ENCODE data around the gene RCN2. TPM values are rescaled to one million over a fixed set of nuclear protein-coding genes. Genes with fewer than 3 reads are reported as not detected.

Gene RCN2
- total and polyA plus RNA-seq, 7 donors = 16.6 to 30.1 (median 22.3) TPM

DNA sequence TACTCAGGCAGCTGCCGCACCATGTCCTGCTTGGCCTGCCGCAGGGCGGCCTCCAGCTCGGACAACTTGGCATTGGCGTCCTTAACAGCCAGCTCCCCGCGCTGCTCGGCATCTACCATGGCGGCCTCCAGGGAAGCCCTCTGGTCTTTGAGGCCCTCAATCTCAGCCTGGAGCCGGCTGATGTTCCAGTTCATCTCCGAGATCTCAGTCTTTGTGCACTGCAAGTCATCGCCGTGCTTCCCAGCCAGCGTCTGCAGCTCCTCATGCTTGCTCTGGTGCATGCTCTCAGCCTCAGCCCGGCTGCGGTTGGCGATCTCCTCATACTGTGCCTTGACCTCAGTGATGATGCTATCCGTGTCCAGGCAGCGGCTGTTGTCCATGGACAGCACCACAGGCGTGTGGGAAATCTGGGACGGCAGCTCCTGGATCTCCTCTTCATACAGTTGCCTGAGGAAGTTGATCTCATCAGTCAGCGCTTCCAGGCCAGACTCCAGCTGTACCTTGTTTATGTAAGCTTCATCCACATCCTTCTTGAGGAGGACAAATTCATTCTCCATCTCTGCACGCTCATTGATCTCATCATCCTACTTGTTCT lies 47.9 kb downstream of the RCN2 start:
- H3K36me3 ChIP-seq (ENCODE audit: insufficient read depth in 1 of 2, low read depth in 1 of 2) = no peaks in the 10 kb centered on the region
- 91 to 93% (median 91%) methylated on average over 23 of the region's 23 CpGs for WGBS, 3 donors

DNA sequence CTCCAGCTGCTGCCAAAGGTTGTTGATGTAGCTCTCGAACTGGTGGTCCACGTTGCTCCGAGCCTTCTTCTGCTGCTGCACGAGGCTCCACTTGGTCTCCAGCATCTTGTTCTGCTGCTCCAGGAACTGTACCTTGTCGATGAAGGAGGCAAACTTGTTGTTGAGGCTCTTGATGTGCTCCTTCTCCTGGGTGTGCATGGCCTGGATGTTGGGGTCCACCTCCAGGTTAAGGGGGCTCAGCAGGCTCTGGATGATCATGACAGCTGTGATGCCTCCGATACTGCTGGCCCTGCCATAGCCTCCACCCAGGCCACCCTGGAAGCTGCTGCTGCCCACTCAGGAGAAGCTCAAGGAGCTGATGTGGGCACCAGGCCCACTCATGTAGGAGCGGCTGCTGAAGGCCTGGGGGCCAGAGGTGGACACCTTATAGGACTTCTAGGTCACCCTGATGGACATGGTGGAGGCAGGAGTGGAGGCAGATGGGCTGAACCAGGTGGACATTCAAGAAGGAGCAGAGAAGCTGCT lies 48.5 kb downstream of the RCN2 start:
- TF ChIP-seq, protein P1, sequence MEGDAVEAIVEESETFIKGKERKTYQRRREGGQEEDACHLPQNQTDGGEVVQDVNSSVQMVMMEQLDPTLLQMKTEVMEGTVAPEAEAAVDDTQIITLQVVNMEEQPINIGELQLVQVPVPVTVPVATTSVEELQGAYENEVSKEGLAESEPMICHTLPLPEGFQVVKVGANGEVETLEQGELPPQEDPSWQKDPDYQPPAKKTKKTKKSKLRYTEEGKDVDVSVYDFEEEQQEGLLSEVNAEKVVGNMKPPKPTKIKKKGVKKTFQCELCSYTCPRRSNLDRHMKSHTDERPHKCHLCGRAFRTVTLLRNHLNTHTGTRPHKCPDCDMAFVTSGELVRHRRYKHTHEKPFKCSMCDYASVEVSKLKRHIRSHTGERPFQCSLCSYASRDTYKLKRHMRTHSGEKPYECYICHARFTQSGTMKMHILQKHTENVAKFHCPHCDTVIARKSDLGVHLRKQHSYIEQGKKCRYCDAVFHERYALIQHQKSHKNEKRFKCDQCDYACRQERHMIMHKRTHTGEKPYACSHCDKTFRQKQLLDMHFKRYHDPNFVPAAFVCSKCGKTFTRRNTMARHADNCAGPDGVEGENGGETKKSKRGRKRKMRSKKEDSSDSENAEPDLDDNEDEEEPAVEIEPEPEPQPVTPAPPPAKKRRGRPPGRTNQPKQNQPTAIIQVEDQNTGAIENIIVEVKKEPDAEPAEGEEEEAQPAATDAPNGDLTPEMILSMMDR (IDR thresholded peaks at IDR 0.05) = no peak
- Histone ChIP-seq H3K27ac (no peak overlapping the region), H3K4me1 (no peaks in the 10 kb centered on the region), H3K27me3 (ENCODE audit: insufficient read depth in 3 of 3, low read length in 2 of 3) (no peaks in the 10 kb centered on the region), H3K9me3 (no peaks in the 10 kb centered on the region), H3K36me3 (ENCODE audit: insufficient read depth in 1 of 2, low read depth in 1 of 2) (no peaks in the 10 kb centered on the region), H3K4me3 (no peak overlapping the region)
- ATAC-seq = no peak
- no peak for DNase-seq
- intact Hi-C loops (cut with DNase I) = no loop called here
- WGBS, 3 donors = 83 to 84% (median 84%) methylated on average over 7 of the region's 7 CpGs

More for the DNA sequence above, 47.9 kb downstream of the RCN2 start:
- intact Hi-C loops (cut with DNase I) = no loop called here
- Histone ChIP-seq H3K4me3 (no peak overlapping the region), H3K27me3 (ENCODE audit: insufficient read depth in 3 of 3, low read length in 2 of 3) (no peaks in the 10 kb centered on the region), H3K4me1 (no peaks in the 10 kb centered on the region), H3K9me3 (no peaks in the 10 kb centered on the region), H3K27ac (no peak overlapping the region)
- no peak for DNase-seq
- no peak for ATAC-seq
- TF ChIP-seq, protein P1 (IDR thresholded peaks at IDR 0.05) = no peak

DNA sequence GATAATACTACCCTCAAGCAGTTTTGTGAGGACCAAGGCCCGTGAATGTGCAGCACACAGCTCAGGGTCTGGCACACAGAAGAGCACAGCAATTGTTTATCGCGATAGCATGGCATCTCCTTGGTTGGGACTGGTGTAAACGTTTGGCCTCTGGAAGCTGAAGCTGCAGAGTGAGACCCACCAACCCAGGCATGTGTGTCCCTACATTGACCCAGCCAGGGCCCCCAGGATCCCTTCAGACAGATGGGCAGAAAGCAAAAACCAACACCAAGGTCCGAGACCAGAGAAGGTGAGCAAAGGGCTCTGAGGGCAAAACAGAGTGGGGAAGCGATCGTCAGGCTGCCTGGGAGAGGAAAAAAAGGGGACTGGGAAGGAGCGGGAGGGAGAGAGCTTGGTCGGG lies 50.8 kb downstream of the RCN2 start:
- Histone ChIP-seq H3K9me3 (no peaks in the 10 kb centered on the region), H3K27ac (no peak overlapping the region), H3K36me3 (ENCODE audit: insufficient read depth in 1 of 2, low read depth in 1 of 2) (no peaks in the 10 kb centered on the region), H3K4me3 (no peak overlapping the region), H3K27me3 (ENCODE audit: insufficient read depth in 3 of 3, low read length in 2 of 3) (no peaks in the 10 kb centered on the region), H3K4me1 (no peaks in the 10 kb centered on the region)
- TF ChIP-seq, protein P1 (IDR thresholded peaks at IDR 0.05) = no peak
- DNase-seq (no peak), ATAC-seq (no peak)
- WGBS, 3 donors = 79 to 87% (median 82%) methylated on average over 9 of the region's 9 CpGs
- intact Hi-C loops (cut with DNase I) = no loop called here

DNA sequence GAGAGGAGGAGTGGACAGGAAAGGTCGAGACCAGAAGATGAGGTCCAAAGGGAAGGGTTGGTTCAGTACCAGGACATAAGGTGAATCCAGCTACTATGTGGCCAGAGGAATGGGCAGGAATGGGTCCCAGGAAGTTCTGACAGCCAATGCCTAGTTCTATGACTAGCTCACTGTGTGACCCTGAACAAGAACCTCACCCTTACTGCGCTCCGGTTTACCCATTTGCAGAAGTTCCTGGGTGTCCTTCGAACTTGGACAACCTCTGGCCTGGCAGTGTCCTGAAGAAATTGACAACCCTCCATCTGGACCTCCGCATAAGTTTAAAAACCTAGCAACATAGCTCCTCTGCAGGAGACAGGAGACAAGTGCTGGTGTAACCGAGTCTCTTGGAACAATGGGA lies 51.2 kb downstream of the RCN2 start:
- no peak for DNase-seq
- no peak overlapping the region for H3K4me3 ChIP-seq
- no peaks in the 10 kb centered on the region for H3K4me1 ChIP-seq
- WGBS, 3 donors = 79 to 83% (median 81%) methylated on average over 6 of the region's 6 CpGs
- ATAC-seq = no peak
- TF ChIP-seq, protein P1 (IDR thresholded peaks at IDR 0.05) = no peak
- no peaks in the 10 kb centered on the region for H3K36me3 ChIP-seq (ENCODE audit: insufficient read depth in 1 of 2, low read depth in 1 of 2)
- no peaks in the 10 kb centered on the region for H3K9me3 ChIP-seq
- H3K27me3 ChIP-seq (ENCODE audit: insufficient read depth in 3 of 3, low read length in 2 of 3) = no peaks in the 10 kb centered on the region
- intact Hi-C loops (cut with DNase I) = no loop called here
- H3K27ac ChIP-seq = no peak overlapping the region

Data from psoas muscle (tissue), 8 donors.